Activated CD8-positive, alpha-beta memory T cell treated with anti-CD3 and anti-CD28 coated beads for 48 hours (primary cell): ENCODE measurements around the gene FOXN3.

Experiments used
- DNase-seq, 3 experiments: peaks; one replicate each; pipeline ENCODE4 v3.0.0-alpha.2; 2020; ENCODE audit warnings: low read depth in 2 of 3, low spot score in 2 of 3

FOXN3 gene, protein sequence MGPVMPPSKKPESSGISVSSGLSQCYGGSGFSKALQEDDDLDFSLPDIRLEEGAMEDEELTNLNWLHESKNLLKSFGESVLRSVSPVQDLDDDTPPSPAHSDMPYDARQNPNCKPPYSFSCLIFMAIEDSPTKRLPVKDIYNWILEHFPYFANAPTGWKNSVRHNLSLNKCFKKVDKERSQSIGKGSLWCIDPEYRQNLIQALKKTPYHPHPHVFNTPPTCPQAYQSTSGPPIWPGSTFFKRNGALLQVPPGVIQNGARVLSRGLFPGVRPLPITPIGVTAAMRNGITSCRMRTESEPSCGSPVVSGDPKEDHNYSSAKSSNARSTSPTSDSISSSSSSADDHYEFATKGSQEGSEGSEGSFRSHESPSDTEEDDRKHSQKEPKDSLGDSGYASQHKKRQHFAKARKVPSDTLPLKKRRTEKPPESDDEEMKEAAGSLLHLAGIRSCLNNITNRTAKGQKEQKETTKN

GRCh38 chr14:89417091-89417464 lies at the start of gene FOXN3:
Gene FOXN3, minus strand, starts transcription at chr14:89417233. Its CDS starts 4,757 bp downstream, at chr14:89412476.
- DNase-seq, result peak; percentile 51 to 74 (median 71)

DNA sequence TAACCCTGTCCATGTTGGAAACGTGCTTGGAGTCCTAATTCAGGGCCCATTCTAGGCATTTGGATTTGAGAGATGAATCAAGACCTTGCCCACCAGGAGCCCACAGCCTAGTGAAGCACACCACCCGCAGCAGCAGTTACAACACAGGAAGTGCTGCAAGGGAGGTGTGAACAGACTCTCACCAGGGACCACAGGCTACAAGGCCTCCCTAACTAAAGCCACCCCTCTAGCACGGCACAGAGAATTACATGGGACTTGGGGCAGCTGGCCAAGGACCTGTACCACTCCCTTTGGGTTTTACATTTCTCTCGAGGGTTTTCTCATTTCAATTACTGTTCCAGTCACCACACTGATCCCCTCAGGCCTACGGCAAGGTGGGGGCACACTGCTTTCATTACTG lies 49.5 kb upstream of the FOXN3 start:
- peak in 1 of 3 experiments; percentile 24 for DNase-seq

DNA sequence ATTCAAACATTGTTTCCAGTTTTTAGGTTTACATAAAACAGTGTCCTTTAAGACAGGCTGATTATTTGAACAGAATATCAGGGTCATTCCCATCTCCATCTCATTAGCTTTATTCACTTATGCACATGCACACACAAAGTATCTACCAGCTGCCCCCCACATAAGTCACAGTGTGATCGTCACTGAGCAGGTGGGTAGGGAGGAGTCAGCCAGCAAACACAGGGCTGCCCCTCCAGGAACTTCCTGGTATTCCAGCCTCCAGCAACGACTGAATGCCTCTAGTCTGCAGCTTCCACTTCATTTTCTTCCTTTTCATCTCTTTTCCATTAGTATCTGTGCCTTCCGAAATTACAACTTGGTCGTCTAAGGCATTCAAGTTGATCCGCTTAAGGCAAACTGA lies 48.8 kb upstream of the FOXN3 start:
- no peak for DNase-seq

GRCh38 chr14:89461256-89461655 lies 44.2 kb upstream of the FOXN3 start:
- no peak for DNase-seq

- no peak for DNase-seq
Observed at GRCh38 chr14:89458713-89459420, 41.8 kb upstream of the FOXN3 start.

GRCh38 chr14:89457007-89457406 lies 40.0 kb upstream of the FOXN3 start:
- DNase-seq, result no peak

GRCh38 chr14:89455412-89455811 lies 38.4 kb upstream of the FOXN3 start:
- no peak for DNase-seq

DNA sequence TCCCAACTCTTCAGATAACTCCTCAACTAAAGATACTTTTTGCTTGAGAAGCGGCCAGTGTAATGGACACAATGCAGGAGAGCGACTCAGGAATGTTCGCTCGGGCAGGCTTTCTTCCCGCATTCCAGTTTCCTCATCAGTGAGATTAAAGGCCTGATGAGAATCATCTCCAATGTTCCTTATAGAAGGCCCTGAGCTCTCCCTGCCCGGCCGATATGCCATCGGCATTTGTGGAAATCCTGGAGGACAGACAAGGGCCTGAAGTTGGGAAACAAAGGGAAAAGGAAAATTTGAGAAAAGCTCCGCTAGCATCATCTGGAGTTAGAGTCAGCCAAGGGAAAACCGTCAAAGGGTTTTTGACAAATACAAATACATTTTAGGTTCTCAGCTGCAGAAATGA lies 38.0 kb upstream of the FOXN3 start:
- no peak for DNase-seq

- no peak for DNase-seq
Observed at GRCh38 chr14:89452281-89452680, 35.2 kb upstream of the FOXN3 start.

GRCh38 chr14:89451229-89451628 lies 34.2 kb upstream of the FOXN3 start:
- no peak for DNase-seq

GRCh38 chr14:89447182-89447944 lies 30.3 kb upstream of the FOXN3 start:
- DNase-seq, result no peak

DNA sequence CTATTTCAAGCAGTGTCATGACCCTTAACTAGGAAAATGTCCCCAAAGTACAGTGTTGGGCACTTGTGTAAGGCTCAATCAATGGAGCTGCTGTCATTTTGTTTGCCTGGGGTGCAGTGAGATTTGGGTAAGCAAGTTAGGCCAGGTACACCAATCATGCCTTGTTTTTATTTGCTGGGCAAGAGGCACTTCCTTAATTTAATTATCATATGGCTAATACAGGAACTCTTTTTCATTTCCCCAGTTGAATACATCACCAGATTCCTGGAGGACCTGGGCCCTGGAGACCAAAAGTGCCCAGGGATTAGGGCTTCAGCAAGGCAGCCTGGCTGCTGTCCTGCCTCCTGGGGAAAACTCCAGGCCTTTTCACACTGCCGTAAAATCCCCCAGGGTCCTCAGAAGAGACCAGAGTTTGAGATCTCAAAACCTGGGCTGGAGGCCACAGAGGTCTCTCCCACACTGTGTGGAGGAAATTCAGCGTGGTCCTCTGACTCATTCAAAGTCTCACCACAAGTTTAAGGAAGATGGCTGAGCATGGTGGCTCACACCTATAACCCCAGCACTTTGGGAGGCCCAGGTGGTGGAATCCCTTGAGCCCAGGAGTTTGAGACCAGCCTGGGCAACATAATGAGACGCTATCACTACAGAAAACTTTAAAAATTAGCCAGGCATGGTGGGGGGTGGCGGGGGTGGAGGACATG lies 28.4 kb upstream of the FOXN3 start:
- DNase-seq, result no peak

DNA sequence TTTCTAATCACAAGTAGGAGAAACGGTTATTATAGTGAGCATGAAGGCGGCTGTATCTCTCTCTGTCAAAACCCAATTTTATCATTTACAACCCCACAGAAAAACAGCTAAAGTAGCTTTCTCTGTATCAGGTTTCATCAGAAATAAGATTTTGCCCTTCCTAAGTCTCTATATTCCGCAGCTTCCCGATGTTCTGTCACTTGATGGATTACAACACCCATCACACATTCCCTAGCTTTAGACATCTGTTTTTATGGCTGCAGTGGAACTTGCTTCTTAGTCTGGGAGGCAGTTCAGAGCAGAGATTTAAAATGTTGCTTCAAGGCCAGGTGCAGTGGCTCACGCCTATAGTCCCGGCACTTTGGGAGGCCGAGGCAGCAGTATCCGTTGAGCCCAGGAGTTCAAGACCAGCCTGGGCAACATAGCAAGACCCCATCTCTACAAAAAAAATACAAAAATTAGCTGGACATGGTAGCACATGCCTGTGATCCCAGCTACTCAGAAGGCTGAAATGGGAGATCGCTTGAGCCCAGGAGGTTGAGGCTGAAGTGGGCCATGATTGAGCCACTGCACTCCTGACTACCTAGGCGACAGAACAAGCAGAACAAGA lies 27.6 kb upstream of the FOXN3 start:
- DNase-seq, result no peak

DNA sequence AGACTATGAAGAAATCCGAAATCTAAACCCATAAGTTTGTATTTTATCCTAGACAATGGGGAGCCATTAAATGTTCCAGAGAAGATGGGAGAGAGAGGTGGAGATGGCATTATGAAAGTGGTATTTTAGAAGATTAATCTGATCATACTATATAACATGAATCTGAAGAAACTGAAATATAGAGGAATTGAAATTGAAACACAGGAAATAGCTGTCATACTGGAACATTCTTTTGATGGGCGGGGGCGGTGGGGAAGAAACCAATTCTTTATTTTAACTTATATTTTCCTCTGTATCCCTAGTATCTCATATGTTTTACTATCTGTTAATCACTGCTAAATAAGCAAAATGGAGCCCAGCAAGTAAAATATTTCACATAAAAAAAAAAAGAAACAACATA lies 27.0 kb upstream of the FOXN3 start:
- DNase-seq, result no peak

GRCh38 chr14:89443042-89443629 lies 26.1 kb upstream of the FOXN3 start:
- DNase-seq, result no peak

DNA sequence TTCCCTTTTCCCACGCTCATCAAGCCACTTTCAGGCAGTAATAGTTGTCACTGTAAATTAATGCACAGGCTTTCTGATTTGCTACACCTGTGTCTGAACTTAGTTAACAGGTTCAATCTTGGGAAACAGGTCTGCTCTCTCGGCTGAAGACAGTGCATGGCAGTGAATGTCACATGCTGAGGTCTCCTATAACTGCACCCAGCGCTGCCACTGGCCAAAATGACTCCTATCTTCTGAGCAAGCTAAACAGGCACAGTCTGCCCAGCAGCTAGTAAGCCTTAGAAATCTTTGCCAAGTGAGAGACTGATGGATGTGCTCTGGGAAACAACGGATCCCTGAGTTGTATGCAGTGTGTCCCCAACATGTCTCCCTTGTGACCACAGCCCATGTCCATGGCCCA lies 25.2 kb upstream of the FOXN3 start:
- DNase-seq, result no peak

GRCh38 chr14:89440986-89441909 lies 24.2 kb upstream of the FOXN3 start:
- no peak for DNase-seq

DNA sequence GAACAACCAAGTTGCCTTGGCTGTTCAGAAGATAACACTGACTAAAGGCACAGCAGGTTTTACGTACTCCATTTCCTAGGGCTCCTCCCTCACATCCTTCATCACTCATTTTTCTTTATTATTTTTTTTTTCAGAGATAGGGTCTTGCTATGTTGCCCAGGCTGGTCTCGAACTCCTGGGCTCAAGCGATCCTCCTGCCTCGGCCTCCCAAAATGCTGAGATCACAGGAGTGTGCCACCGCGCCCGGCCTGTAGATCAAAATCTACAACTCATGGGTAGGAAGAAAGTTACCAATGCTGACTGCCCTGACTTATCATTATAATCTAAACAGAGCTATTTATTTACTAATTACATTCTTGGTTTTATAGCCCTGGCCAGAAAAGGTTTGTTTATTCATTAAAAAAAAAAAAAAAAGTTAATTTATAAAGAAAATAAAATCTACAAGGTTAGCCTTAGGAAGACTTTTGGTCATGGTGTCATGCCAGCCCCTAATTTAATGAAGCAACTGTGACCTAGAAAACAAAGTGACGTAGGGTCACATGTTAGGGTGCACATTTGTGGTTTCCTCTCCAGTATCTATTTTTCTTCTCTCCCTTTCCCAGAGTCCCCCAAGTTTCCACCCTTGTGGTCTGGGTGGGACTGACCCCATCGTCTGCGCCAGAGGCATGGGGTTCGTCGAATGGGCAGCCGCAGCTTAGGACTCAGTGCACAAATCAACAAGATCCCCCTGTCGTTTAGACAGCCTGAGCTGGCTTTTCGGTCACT lies 19.0 kb upstream of the FOXN3 start:
- no peak for DNase-seq

DNA sequence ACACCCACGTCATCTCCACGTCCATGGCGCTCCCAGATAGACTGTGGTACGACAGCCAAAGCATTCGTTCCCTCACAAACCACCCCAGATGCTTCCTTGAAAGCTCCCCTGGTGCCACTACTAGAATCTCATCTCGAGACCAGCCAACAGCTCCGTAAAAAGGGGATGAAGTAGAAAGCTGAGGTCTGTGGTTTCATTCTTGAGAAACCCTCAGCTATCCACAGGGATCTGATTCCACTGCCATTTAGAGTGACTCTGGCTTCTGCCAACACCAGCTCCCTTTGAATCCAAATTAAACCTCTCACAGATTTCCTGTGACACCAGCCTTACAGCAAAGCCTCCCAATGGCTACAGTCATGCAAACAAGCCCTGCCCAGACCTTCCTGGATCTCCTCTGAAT lies 18.5 kb upstream of the FOXN3 start:
- DNase-seq, result no peak
